ENCODE measurements around the gene FOXB1. TPM values are rescaled to one million over a fixed set of nuclear protein-coding genes. Genes with fewer than 3 reads are reported as not detected.

Gene FOXB1
- total and polyA plus RNA-seq, 7 donors, result not detected

DNA sequence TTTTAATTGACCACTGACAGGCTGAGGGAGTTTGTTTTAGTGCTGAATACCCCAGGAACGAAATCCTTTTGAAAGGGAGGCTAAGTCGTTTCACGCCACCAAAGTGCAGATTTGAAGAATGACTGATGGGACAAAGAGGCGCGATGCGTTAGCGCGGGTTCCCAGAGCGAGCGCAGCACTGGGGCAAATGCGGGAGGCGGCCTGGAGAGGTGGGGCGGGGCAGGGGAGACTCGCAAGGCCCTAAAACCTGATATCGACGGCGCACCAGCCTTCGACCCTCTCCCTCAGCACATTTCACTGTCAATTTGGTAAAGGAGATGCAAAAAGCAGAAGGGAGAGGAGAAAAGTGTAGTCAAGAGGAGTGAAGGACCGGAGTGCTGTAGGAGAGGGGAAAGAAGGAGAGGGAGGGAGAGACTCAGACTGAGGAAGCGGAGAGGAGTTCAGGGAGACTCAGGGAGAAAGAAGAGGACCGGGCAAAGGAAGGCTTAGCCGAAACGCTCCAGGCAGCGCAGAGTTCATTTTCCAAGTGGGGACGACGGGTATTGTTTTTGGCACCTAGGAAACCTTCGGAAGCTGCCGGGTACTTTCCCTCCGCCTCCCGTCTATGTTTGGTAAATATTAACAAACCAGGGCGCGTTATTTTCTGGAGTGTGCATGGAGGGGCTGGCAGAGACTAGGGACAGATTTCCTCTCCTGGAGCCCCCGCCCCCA lies 3.8 kb upstream of the FOXB1 start:
- WGBS, 3 donors, result 2 to 6% (median 4%) methylated on average over 33 of the region's 33 CpGs
- Histone ChIP-seq H3K4me1 (peaks cover 20% of the 10 kb centered on the region), H3K4me3 (no peak overlapping the region), H3K9me3 (no peaks in the 10 kb centered on the region), H3K36me3 (ENCODE audit: insufficient read depth in 1 of 2, low read depth in 1 of 2) (no peaks in the 10 kb centered on the region), H3K27ac (no peak overlapping the region), H3K27me3 (ENCODE audit: insufficient read depth in 3 of 3, low read length in 2 of 3) (peaks cover 0 to 99% (median 64%) of the 10 kb centered on the region in 3 donors)
- intact Hi-C loops (cut with DNase I), result no loop called here
- ATAC-seq (no peak), DNase-seq (no peak)
- no peak for TF ChIP-seq CTCF (IDR thresholded peaks at IDR 0.05)

DNA sequence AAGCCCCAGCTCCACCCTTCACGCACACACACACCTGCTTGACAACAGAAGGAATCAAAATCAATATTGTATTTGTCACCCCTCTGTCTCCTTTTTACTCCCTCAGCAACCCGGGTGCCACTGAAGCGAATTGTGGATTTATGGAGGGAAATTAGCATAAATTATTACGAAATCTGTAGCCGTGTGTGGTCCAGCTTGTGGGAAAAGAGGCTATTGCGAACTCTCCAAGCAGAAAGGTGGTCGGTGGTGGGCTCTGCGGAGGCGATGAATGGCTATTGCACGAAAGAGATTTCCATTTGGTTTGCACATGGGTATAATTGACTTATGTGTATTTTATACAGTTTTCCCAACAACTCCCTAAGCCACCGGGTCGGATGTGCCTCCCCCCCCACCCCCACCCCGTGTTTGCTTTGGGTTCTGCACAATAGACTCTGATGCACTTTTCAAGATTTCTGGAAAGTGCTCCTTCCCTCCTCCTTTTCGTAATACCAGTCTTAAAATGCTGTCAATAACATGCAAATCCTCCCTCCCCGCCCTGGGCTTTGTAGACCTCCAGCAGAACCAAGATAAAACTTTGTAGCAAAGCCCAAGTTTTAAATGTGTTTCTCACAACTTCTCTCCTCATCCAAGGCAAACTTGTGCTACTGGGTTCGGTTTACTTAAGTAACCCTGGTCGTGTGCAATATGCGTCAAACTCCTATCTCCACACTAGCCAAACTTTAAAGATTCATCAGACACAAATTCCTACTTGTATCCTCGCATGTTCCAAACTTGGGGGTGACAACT lies 3.1 kb upstream of the FOXB1 start:
- DNase-seq (no peak), ATAC-seq (no peak)
- H3K4me3 ChIP-seq, result no peak overlapping the region
- TF ChIP-seq CTCF (IDR thresholded peaks at IDR 0.05), result no peak
- peaks cover 0 to 99% (median 67%) of the 10 kb centered on the region in 3 donors for H3K27me3 ChIP-seq (ENCODE audit: insufficient read depth in 3 of 3, low read length in 2 of 3)
- no peaks in the 10 kb centered on the region for H3K9me3 ChIP-seq
- H3K36me3 ChIP-seq (ENCODE audit: insufficient read depth in 1 of 2, low read depth in 1 of 2), result no peaks in the 10 kb centered on the region
- H3K27ac ChIP-seq, result no peak overlapping the region
- intact Hi-C loops (cut with DNase I), result no loop called here
- 5 to 8% (median 7%) methylated on average over 19 of the region's 19 CpGs for WGBS, 3 donors
- H3K4me1 ChIP-seq, result peaks cover 28% of the 10 kb centered on the region

- H3K27ac ChIP-seq, result no peak overlapping the region
- H3K27me3 ChIP-seq (ENCODE audit: insufficient read depth in 3 of 3, low read length in 2 of 3), result peaks cover 0 to 99% (median 66%) of the 10 kb centered on the region in 3 donors
- ATAC-seq (no peak), DNase-seq (no peak)
- H3K36me3 ChIP-seq (ENCODE audit: insufficient read depth in 1 of 2, low read depth in 1 of 2), result no peaks in the 10 kb centered on the region
- H3K4me3 ChIP-seq, result no peak overlapping the region
- H3K9me3 ChIP-seq, result no peaks in the 10 kb centered on the region
- no peak for TF ChIP-seq CTCF (IDR thresholded peaks at IDR 0.05)
- WGBS, 3 donors, result 4 to 5% (median 5%) methylated on average over 34 of the region's 34 CpGs
- H3K4me1 ChIP-seq, result peaks cover 34% of the 10 kb centered on the region
- intact Hi-C loops (cut with DNase I), result no loop called here
These were observed 2.2 kb upstream of the FOXB1 start for GRCh38 chr15:60001610-60002527.

- DNase-seq, result no peak
- peaks cover 34% of the 10 kb centered on the region for H3K4me1 ChIP-seq
- 5 to 11% (median 9%) methylated on average over 26 of the region's 26 CpGs for whole genome bisulfite sequencing, 3 donors
These were observed 1.4 kb upstream of the FOXB1 start for GRCh38 chr15:60002528-60003218.

More at GRCh38 chr15:60002528-60003218, 1.4 kb upstream of the FOXB1 start:
- H3K27me3 ChIP-seq (ENCODE audit: insufficient read depth in 3 of 3, low read length in 2 of 3), result peaks cover 0 to 99% (median 60%) of the 10 kb centered on the region in 3 donors
- ATAC-seq, result no peak
- no peak overlapping the region for H3K27ac ChIP-seq
- no peaks in the 10 kb centered on the region for H3K36me3 ChIP-seq (ENCODE audit: insufficient read depth in 1 of 2, low read depth in 1 of 2)
- no peaks in the 10 kb centered on the region for H3K9me3 ChIP-seq
- intact Hi-C loops (cut with DNase I), result no loop called here
- TF ChIP-seq CTCF (IDR thresholded peaks at IDR 0.05), result no peak
- H3K4me3 ChIP-seq, result no peak overlapping the region
